DOHH2 (cell line): ENCODE results near the gene ATF5.
A peak's percentile ranks its signal among the peaks of the same experiment; 100 is the strongest.

Source experiments
- H3F3A ChIP-seq: fragments of 200-600 bp; sonication (generic), shearing (Covaris generic); 2 replicates; pipeline ENCODE4 v1.6.0; 2016; ENCODE audit warnings: antibody characterized with exemption, mild to moderate bottlenecking; ENCODE audit not compliant: control insufficient read depth, insufficient read depth
- H3K27ac ChIP-seq: fragments of 200-600 bp; sonication (generic); 2 replicates; pipeline ENCODE4 v1.5.1; 2014; ENCODE audit warnings: low read depth, mild to moderate bottlenecking, low read length, moderate library complexity
- H3K27me3 ChIP-seq: fragments of 200-600 bp; sonication (generic); 2 replicates; pipeline ENCODE4 v1.6.1; 2014; ENCODE audit warnings: mild to moderate bottlenecking, low read length, mixed read lengths; ENCODE audit not compliant: control insufficient read depth
- H3K36me3 ChIP-seq: fragments of 200-600 bp; sonication (generic); 2 replicates; pipeline ENCODE4 v1.6.1; 2014; ENCODE audit warnings: mild to moderate bottlenecking, low read length, moderate library complexity, mixed read lengths; ENCODE audit not compliant: control insufficient read depth
- H3K4me1 ChIP-seq: fragments of 200-600 bp; sonication (generic); 2 replicates; pipeline ENCODE4 v1.6.1; 2014; ENCODE audit warnings: mild to moderate bottlenecking, low read length, mixed read lengths; ENCODE audit not compliant: control insufficient read depth
- H3K4me2 ChIP-seq: fragments of 200-600 bp; sonication (generic); 2 replicates; pipeline ENCODE4 v1.6.0; 2014; ENCODE audit warnings: mild to moderate bottlenecking, low read length, moderate library complexity
- H3K4me3 ChIP-seq: fragments of 200-600 bp; sonication (generic); 2 replicates; pipeline ENCODE4 v1.5.1; 2014; ENCODE audit warnings: mild to moderate bottlenecking, low read length, mixed read lengths
- H3K79me2 ChIP-seq: fragments of 200-600 bp; sonication (generic); 2 replicates; pipeline ENCODE4 v1.6.1; 2014; ENCODE audit warnings: mild to moderate bottlenecking, low read length, mixed read lengths; ENCODE audit not compliant: control insufficient read depth
- H3K9me2 ChIP-seq: fragments of 200-600 bp; sonication (generic); replicated peaks from 2 replicates; pipeline ENCODE4 v1.6.1; 2014; ENCODE audit warnings: mild to moderate bottlenecking, low read length, mixed read lengths; ENCODE audit not compliant: control insufficient read depth
- H3K9me3 ChIP-seq: fragments of 200-600 bp; sonication (generic); 2 replicates; pipeline ENCODE4 v1.6.1; 2014; ENCODE audit warnings: antibody characterized with exemption, low read length, mixed read lengths; ENCODE audit not compliant: control insufficient read depth, insufficient read depth
- H4K20me1 ChIP-seq: fragments of 200-600 bp; sonication (generic); 2 replicates; pipeline ENCODE4 v1.6.0; 2014; ENCODE audit warnings: low read depth, mild to moderate bottlenecking, antibody characterized with exemption, low read length, moderate library complexity; ENCODE audit not compliant: control insufficient read depth, insufficient read depth
- CTCF ChIP-seq: fragments of 200-600 bp; sonication (generic); IDR thresholded peaks from one replicate; pipeline ENCODE4 v1.5.1; 2014; ENCODE audit warnings: antibody characterized with exemption, mild to moderate bottlenecking, low read depth, low read length; ENCODE audit not compliant: poor library complexity, severe bottlenecking
- EZH2phosphoT487 ChIP-seq: fragments of 200-600 bp; sonication (generic); IDR thresholded peaks from 2 replicates; pipeline ENCODE4 v1.6.1; 2017; ENCODE audit warnings: borderline replicate concordance, mild to moderate bottlenecking, antibody characterized with exemption, low read length, moderate library complexity, mixed read lengths

Gene ATF5

GRCh38 chr19:49894879-49895565, 34.0 kb upstream of the ATF5 start:
- Histone ChIP-seq H3K4me1 (peaks cover 32% of the 10 kb centered on the region), H3F3A (no peaks in the 10 kb centered on the region; the same call in 1 of the 2 replicates), H3K27me3 (peaks cover 48% of the 10 kb centered on the region), H3K79me2 (no peaks in the 10 kb centered on the region), H3K4me3 (no peak overlapping the region), H3K9me3 (no peaks in the 10 kb centered on the region), H3K4me2 (no peak overlapping the region), H3K9me2 (no peaks in the 10 kb centered on the region), H3K27ac (no peak overlapping the region), H4K20me1 (no peaks in the 10 kb centered on the region), H3K36me3 (no peaks in the 10 kb centered on the region)
- TF ChIP-seq CTCF, result no peak

GRCh38 chr19:49895566-49896297, 33.3 kb upstream of the ATF5 start:
- H4K20me1 ChIP-seq, result no peaks in the 10 kb centered on the region
- H3K9me3 ChIP-seq, result no peaks in the 10 kb centered on the region
- no peaks in the 10 kb centered on the region for H3K9me2 ChIP-seq
- TF ChIP-seq CTCF (no peak), EZH2phosphoT487 (no peak)
- no peak overlapping the region for H3K4me2 ChIP-seq
- peaks cover 27% of the 10 kb centered on the region for H3K4me1 ChIP-seq
- no peaks in the 10 kb centered on the region; the same call in 1 of the 2 replicates for H3F3A ChIP-seq
- no peaks in the 10 kb centered on the region for H3K36me3 ChIP-seq
- no peak overlapping the region for H3K27ac ChIP-seq
- no peaks in the 10 kb centered on the region for H3K79me2 ChIP-seq
- H3K27me3 ChIP-seq, result peaks cover 48% of the 10 kb centered on the region
- H3K4me3 ChIP-seq, result no peak overlapping the region

GRCh38 chr19:49896863-49897621, 32.0 kb upstream of the ATF5 start, which contains the start of gene IL4I1:
TSS of gene IL4I1 (minus strand) at chr19:49896887. CDS start at chr19:49896160, 727 bp downstream.
- H3K9me2 ChIP-seq, result no peaks in the 10 kb centered on the region
- peaks cover 48% of the 10 kb centered on the region for H3K27me3 ChIP-seq
- peak within 1 kb of the TSS; percentile 89 for H3K4me2 ChIP-seq
- peaks cover 24% of the 10 kb centered on the region for H3K4me1 ChIP-seq
- TF ChIP-seq EZH2phosphoT487, result no peak
- no peak for TF ChIP-seq CTCF
- H4K20me1 ChIP-seq, result no peaks in the 10 kb centered on the region
- peak within 1 kb of the TSS; percentile 68 for H3K4me3 ChIP-seq
- H3K79me2 ChIP-seq, result no peaks in the 10 kb centered on the region
- no peaks in the 10 kb centered on the region; the same call in 1 of the 2 replicates for H3F3A ChIP-seq
- H3K27ac ChIP-seq, result peak within 1 kb of the TSS; percentile 20; the same call in 1 of the 2 replicates
- H3K9me3 ChIP-seq, result no peaks in the 10 kb centered on the region
- H3K36me3 ChIP-seq, result no peaks in the 10 kb centered on the region
